IMR-90 (cell line): ENCODE data around the gene PLXDC1. TPM values are rescaled to one million over a fixed set of nuclear protein-coding genes. Genes with fewer than 3 reads are reported as not detected.
A peak's percentile ranks its signal among the peaks of the same experiment; 100 is the strongest.

ENCODE experiments used
- ATAC-seq: fragments of 200-7000 bp; cut with Tn5 transposase; 2 replicates; pipeline ENCODE4 v1.9.1; 2020; ENCODE audit warnings: low read depth, mild to moderate bottlenecking, moderate library complexity
- BruUV-seq: library from RNA; stranded (reverse); fragments of 400-500 nt; replicated peaks from 2 replicates; lab custom pipeline; 2021; lab: Mats Ljungman, UMichigan
- CTCF ChIA-PET: fragments of 300-600 bp; formaldehyde crosslinking; extraction: SDS; loops from one replicate; lab custom pipeline; 2021; ENCODE audit warnings: antibody characterized with exemption; lab: Yijun Ruan, JAX
- POLR2A ChIA-PET: fragments of 300-600 bp; sonication (Branson Sonifier 250); formaldehyde crosslinking; loops from one replicate; lab custom pipeline; 2022; ENCODE audit warnings: antibody characterized with exemption; ENCODE audit not compliant: unreplicated experiment; lab: Charles Lee
- DNase-seq: peaks from one replicate; pipeline ENCODE4 v3.0.0; 2013
- H2AFZ ChIP-seq: replicated peaks from 2 replicates; pipeline ENCODE3; 2013; ENCODE audit warnings: low read length, mild to moderate bottlenecking; ENCODE audit not compliant: poor library complexity
- H2AK5ac ChIP-seq: 2 replicates; pipeline ENCODE4 v1.6.1; 2013; ENCODE audit warnings: low read depth, low read length, inconsistent platforms
- H2AK9ac ChIP-seq: replicated peaks from 2 replicates; pipeline ENCODE3; 2013; ENCODE audit warnings: mild to moderate bottlenecking, low read depth, low read length, moderate library complexity; ENCODE audit not compliant: poor library complexity
- H2BK120ac ChIP-seq: 2 replicates; pipeline ENCODE4 v1.6.1; 2013; ENCODE audit warnings: low read depth, low read length, inconsistent platforms
- H2BK15ac ChIP-seq: 3 replicates; pipeline ENCODE4 v1.6.1; 2013; ENCODE audit warnings: low read depth, low read length, inconsistent platforms
- H2BK20ac ChIP-seq: 2 replicates; pipeline ENCODE4 v1.6.1; 2013; ENCODE audit warnings: low read depth, mild to moderate bottlenecking, inconsistent platforms, low read length, moderate library complexity
- H2BK5ac ChIP-seq: 2 replicates; pipeline ENCODE4 v1.6.1; 2013; ENCODE audit warnings: mild to moderate bottlenecking, low read depth, low read length, inconsistent platforms; ENCODE audit not compliant: poor library complexity, severe bottlenecking
- H3K14ac ChIP-seq: replicated peaks from 2 replicates; pipeline ENCODE4 v1.6.1; 2013; ENCODE audit warnings: low read depth, low read length, inconsistent platforms
- H3K18ac ChIP-seq: 2 replicates; pipeline ENCODE4 v1.6.1; 2013; ENCODE audit warnings: low read depth, low read length, control low read depth
- H3K23ac ChIP-seq: 2 replicates; pipeline ENCODE4 v1.6.1; 2013; ENCODE audit warnings: low read depth, low read length, inconsistent platforms
- H3K27ac ChIP-seq: 2 replicates; pipeline ENCODE4 v1.5.1; 2013; ENCODE audit warnings: mild to moderate bottlenecking, control low read depth, low read length; ENCODE audit not compliant: insufficient read depth
- H3K27me3 ChIP-seq: 2 replicates; pipeline ENCODE4 v1.6.1; 2013; ENCODE audit warnings: low read length; ENCODE audit not compliant: control insufficient read depth, insufficient read depth
- H3K36me3 ChIP-seq: 2 replicates; pipeline ENCODE4 v1.6.1; 2013; ENCODE audit warnings: low read length, mixed read lengths; ENCODE audit not compliant: control insufficient read depth, insufficient read depth
- H3K4ac ChIP-seq: 2 replicates; pipeline ENCODE4 v1.6.1; 2013; ENCODE audit warnings: low read depth, low read length, inconsistent platforms
- H3K4me1 ChIP-seq: 2 replicates; pipeline ENCODE4 v1.6.1; 2013; ENCODE audit warnings: low read length, mixed read lengths; ENCODE audit not compliant: control insufficient read depth, insufficient read depth
- H3K4me2 ChIP-seq: 2 replicates; pipeline ENCODE4 v1.6.1; 2013; ENCODE audit warnings: low read depth, mild to moderate bottlenecking, control low read depth, low read length, moderate library complexity
- H3K4me3 ChIP-seq: 2 replicates; pipeline ENCODE4 v1.5.1; 2013; ENCODE audit warnings: low read depth, mild to moderate bottlenecking, control low read depth, low read length, moderate library complexity; ENCODE audit not compliant: insufficient read depth
- H3K56ac ChIP-seq: 2 replicates; pipeline ENCODE4 v1.6.1; 2013; ENCODE audit warnings: low read length, inconsistent platforms; ENCODE audit not compliant: insufficient read depth; ENCODE audit errors: extremely low read depth
- H3K79me1 ChIP-seq, 2 experiments: 2 replicates each; pipeline ENCODE4 v1.6.1; 2013; ENCODE audit warnings: low read length in 2 of 2, inconsistent platforms in 1 of 2, low read depth in 1 of 2
- H3K9ac ChIP-seq: 2 replicates; pipeline ENCODE4 v1.6.1; 2013; ENCODE audit warnings: low read depth, low read length, control low read depth
- H3K9me1 ChIP-seq: 2 replicates; pipeline ENCODE4 v1.6.1; 2013; ENCODE audit warnings: low read length, inconsistent platforms; ENCODE audit not compliant: insufficient read depth
- H3K9me3 ChIP-seq: 2 replicates; pipeline ENCODE4 v1.6.1; 2013; ENCODE audit warnings: low read length; ENCODE audit not compliant: control insufficient read depth, insufficient read depth
- H4K20me1 ChIP-seq: 2 replicates; pipeline ENCODE4 v1.6.1; 2013; ENCODE audit warnings: low read length, inconsistent platforms; ENCODE audit not compliant: insufficient read depth
- H4K5ac ChIP-seq: 2 replicates; pipeline ENCODE4 v1.6.1; 2013; ENCODE audit warnings: mild to moderate bottlenecking, low read depth, low read length, control low read depth
- H4K8ac ChIP-seq, 2 experiments: 2 replicates each; pipeline ENCODE4 v1.6.1; 2013; ENCODE audit warnings: low read depth in 2 of 2, low read length in 2 of 2, control low read depth in 1 of 2, inconsistent platforms in 1 of 2
- H4K91ac ChIP-seq: 2 replicates; pipeline ENCODE4 v1.6.1; 2013; ENCODE audit warnings: low read depth, low read length, inconsistent platforms; ENCODE audit not compliant: insufficient read depth
- CHD1 ChIP-seq: IDR thresholded peaks from 2 replicates; pipeline ENCODE4 v1.6.1; 2012; ENCODE audit warnings: low read depth, low read length, improper control_type of control experiment
- WGBS, 2 experiments: methylation state at CpG; one replicate each; pipeline versions ENCODE4 v1.1.5 to v1.1.7; 2013; ENCODE audit warnings: missing lambda C conversion rate in 2 of 2; ENCODE audit not compliant: insufficient read length in 1 of 2; ENCODE audit errors: extremely low coverage in 2 of 2; 5-methylcytosine and 5-hydroxymethylcytosine counted together
- dilution Hi-C: fragments of 300-500 bp; cut with HindIII; formaldehyde crosslinking; loops from one replicate; pipeline ENCODE4 v1.14.3; 2018; ENCODE audit warnings: low sequenced_read_pairs; ENCODE audit not compliant: unreplicated experiment
- in situ Hi-C: fragments of 300-500 bp; cut with MboI; formaldehyde crosslinking; loops from 3 replicates; pipeline ENCODE4 v1.14.3; 2019; ENCODE audit warnings: low sequenced_read_pairs, inconsistent platforms, mixed read lengths
- intact Hi-C: fragments of 100-400 bp; cut with micrococcal nuclease; formaldehyde crosslinking; loops from 2 replicates; pipeline ENCODE4 v1.10.0; 2022
- polyA plus RNA-seq, 3 experiments: library from polyadenylated mRNA; depleted of rRNA; stranded (reverse); fragments of >200 nt; gene quantifications; 2 replicates each; pipeline ENCODE4 v1.2.3, GENCODE V29; 2012; ENCODE audit warnings: low replicate concordance in 1 of 3
- total RNA-seq: library from RNA; depleted of rRNA; stranded (reverse); fragments of >200 nt; gene quantifications from 2 replicates; pipeline ENCODE4 v1.2.3, GENCODE V29; 2012

The PLXDC1 gene
- total and polyA plus RNA-seq, 2 of the 4 experiments (the other 2 are of a cell fraction) = under 0.01 to 0.50 TPM

DNA sequence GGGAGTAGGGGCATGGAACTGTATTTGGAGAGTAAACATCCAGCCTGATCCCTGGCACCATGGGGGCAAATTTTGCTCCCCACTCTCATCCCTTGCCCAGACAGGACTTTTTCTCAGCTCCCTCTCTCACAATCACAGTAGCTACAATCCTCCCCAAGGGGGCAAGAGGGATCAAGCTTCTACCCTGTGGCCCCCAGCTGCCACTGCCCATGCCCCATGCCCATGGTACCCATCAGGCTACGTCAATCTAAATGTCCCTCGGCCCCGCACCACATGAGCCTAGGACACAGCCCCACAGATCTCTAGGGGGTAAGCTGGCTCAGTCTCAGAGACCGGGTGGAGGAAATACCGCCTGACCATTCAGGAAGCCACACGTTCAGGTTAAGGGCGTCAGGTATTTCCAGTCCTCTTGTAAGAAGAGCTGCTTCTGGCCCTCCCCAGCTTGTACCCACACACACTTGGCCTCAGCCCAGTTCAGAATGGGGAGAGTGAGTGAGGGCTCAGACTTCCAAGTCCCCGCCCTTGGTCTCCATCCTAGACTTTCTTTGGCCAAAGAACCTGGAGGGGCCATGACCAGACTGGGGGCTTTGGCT, 44.2 kb upstream of the PLXDC1 start:
- no peaks in the 10 kb centered on the region for H3K27me3 ChIP-seq
- no TSS peak for BruUV-seq
- no peak overlapping the region for H3K27ac ChIP-seq
- H3K4me2 ChIP-seq = peak overlapping the region; percentile 91; the same call in 1 of the 2 replicates
- no peak overlapping the region for H2BK20ac ChIP-seq
- intact Hi-C loops = no loop called here
- POLR2A ChIA-PET = no interaction called here
- no peak overlapping the region for H3K14ac ChIP-seq
- peaks cover 26% of the 10 kb centered on the region for H3K9me1 ChIP-seq
- peak overlapping the region; percentile 92 for H2AK9ac ChIP-seq
- dilution Hi-C loops = no loop called here
- DNase-seq = no peak
- H4K8ac ChIP-seq = peak overlapping the region in 1 of 2 experiments; percentile 14; a peak in 1 of 4 replicates
- H3K9ac ChIP-seq = no peak overlapping the region
- H3K23ac ChIP-seq = no peak overlapping the region
- H2BK120ac ChIP-seq = no peak overlapping the region
- H4K91ac ChIP-seq = no peak overlapping the region
- H2BK5ac ChIP-seq = no peak overlapping the region
- H4K5ac ChIP-seq = no peak overlapping the region
- no peak overlapping the region; the same call in 1 of the 2 replicates for H3K4ac ChIP-seq
- no peak for ATAC-seq
- peaks cover 23% of the 10 kb centered on the region for H4K20me1 ChIP-seq
- H2AK5ac ChIP-seq = peak overlapping the region; percentile 49; the same call in 1 of the 2 replicates
- H2AFZ ChIP-seq = no peak overlapping the region
- no peak for TF ChIP-seq CHD1
- no peak overlapping the region for H3K18ac ChIP-seq
- no peak overlapping the region for H3K56ac ChIP-seq
- no peaks in the 10 kb centered on the region for H3K9me3 ChIP-seq
- H3K36me3 ChIP-seq = peaks cover 26% of the 10 kb centered on the region
- WGBS, 2 experiments = 100% methylated on average over 3 of the region's 8 CpGs; no CpG with 5 or more reads in 1 of the 2 experiments
- no peak overlapping the region for H3K4me3 ChIP-seq
- CTCF ChIA-PET = no interaction called here
- H2BK15ac ChIP-seq = no peak overlapping the region
- H3K79me1 ChIP-seq = peaks cover 32 to 64% of the 10 kb centered on the region in 2 experiments
- in situ Hi-C loops = no loop called here
- peaks cover 19% of the 10 kb centered on the region for H3K4me1 ChIP-seq
